Measurements from ENCODE around the gene IQSEC1. TPM values are rescaled to one million over a fixed set of nuclear protein-coding genes. Genes with fewer than 3 reads are reported as not detected.

Gene IQSEC1
- total and polyA plus RNA-seq, 9 of the 15 experiments (the other 6 are each of a cell fraction or from before 2014, with no cell fraction given), result 0.56 to 39.0 (median 6.8) TPM

DNA sequence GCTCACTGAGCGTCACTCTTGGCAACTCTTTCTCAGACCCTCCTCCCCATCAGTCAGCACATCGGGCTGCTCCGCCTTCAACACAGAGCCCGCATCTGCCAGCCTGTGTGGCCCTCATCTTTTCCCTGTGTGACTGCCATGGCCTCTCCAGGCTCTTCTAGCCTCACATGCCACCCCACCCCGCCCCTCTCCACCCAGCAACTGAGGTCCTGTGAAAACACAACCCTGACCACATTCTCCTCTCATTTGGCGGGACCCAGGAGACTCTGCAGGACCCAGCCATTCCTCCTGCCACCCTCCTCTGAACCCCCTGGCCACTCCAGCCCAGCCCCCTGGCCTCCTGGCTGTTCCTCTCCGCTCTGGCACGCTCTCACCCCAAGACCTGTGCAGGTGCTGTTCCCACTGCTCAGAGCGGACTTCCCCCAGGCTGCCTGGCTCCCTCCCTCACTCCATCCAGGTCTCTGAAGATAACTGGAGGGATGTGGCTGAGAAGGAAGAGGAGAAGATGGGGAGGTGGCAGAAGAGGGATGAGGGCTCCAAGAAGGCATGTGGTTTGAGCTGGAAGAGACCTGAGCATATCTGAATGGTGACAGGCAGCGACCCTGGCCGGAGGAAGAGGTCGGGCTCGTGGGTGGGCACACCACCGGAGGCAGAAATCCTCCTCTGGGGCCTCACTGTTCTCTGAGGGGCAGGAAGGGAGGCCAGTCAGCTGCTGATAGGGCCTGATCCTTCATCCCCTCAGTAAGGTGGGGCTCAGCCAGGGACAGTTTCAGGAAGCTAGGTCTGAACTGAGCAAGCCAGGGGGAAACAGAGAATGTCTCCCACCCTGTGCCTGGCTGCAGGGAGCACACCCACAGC lies 120.7 kb downstream of the IQSEC1 start (continued):
- peak in 1 of 2 experiments; percentile 73; a peak in 1 of 4 replicates for TF ChIP-seq FOXA3 (CRISPR knock-in tag; conservative IDR thresholded peaks at IDR 0.05 in 1 of 2, IDR thresholded peaks at IDR 0.05 in 1 of 2)

DNA sequence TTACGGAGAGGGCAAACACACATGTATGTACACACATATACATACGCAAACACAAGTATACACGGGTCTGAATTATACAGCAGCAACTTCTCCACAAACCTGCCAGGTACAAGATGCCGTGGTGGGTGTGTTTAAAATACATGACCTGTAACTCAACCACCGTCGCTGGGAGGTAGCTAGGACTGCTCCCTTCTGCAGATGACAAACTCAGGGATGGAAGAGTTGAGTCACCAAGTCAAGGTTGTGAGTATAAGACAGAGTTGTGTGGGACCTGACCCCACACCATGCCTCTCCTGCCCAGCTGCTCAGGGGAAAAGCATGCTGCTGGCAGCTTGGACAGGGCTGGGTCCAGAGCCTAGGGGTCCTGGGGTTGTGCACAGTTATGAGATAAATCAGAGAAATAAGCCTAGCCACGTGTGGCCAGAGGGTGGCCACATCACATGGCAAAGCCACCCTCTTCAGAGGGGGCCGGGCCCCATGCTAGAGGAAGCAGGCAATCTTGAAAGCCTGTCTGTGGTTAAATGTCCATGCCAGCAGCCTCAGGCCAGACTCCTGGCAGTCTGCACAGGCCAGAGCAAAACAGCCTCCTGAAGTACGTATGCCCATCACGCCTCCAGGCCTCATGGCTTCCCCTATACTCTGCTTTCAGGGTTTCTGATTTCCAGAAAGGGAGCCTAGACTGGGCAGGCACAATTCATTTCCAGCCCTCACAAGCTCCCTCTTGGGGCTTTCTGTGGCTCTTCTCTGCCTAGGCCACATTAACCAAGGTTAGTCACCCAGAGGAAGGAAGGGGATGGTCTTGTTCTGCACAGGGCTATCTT lies 124.1 kb downstream of the IQSEC1 start:
- in situ Hi-C loops (cut with MboI), result no loop called here
- ATAC-seq, result no peak
- intact Hi-C loops (cut with micrococcal nuclease), result no loop called here
- CTCF ChIA-PET (ENCODE audit: low intra/inter-chr PET ratio), result no interaction called here
- 75% methylated on average over 10 of the region's 10 CpGs for WGBS (ENCODE audit: insufficient coverage, low coverage, missing lambda C conversion rate)
- peaks cover 60 to 84% of the 10 kb centered on the region in 2 experiments for H3K4me1 ChIP-seq (replicated peaks in 1 of 2; ENCODE audit: control insufficient read depth in 2 of 2, insufficient read depth in 2 of 2, low read length in 2 of 2)
- H3K27me3 ChIP-seq (ENCODE audit: control insufficient read depth in 2 of 2, insufficient read depth in 2 of 2, low read length in 2 of 2), result no peaks in the 10 kb centered on the region
- H4K20me1 ChIP-seq (replicated peaks; ENCODE audit: control insufficient read depth, insufficient read depth, low read length), result no peaks in the 10 kb centered on the region
- H3K9ac ChIP-seq (ENCODE audit: insufficient read depth in 1 of 2, low read depth in 2 of 2, low read length in 2 of 2), result peak overlapping the region in 1 of 2 experiments; percentile 23; a peak in 2 of 4 replicates
- no peaks in the 10 kb centered on the region; the same call in 2 of the 3 replicates for H3K36me3 ChIP-seq (ENCODE audit: control insufficient read depth, insufficient read depth, low read length)
- BruUV-seq (replicated peaks), result no TSS peak
- H3K4me2 ChIP-seq (ENCODE audit: insufficient read depth, low read length), result no peak overlapping the region
- H2AFZ ChIP-seq (ENCODE audit: low read depth, low read length), result no peak overlapping the region
- peaks cover 87% of the 10 kb centered on the region for H3K79me2 ChIP-seq (ENCODE audit: control insufficient read depth, insufficient read depth, low read length)
- H3K9me3 ChIP-seq (replicated peaks; ENCODE audit: control insufficient read depth, insufficient read depth, low read depth, low read length), result no peaks in the 10 kb centered on the region
- H3K27ac ChIP-seq (ENCODE audit: extremely low read depth, low read depth, low read length), result no peak overlapping the region; the same call in 2 of the 3 replicates
- DNase-seq (ENCODE audit: extremely low read depth in 1 of 4, low spot score in 3 of 4), result peak in 1 of 4 experiments; percentile 48
- FAIRE-seq, result no peak
- POLR2A ChIA-PET, result interaction anchor here (0.6 to 1.3 kb wide), 4 partner anchors 7 to 50 kb away, joined by 3 to 4 read pairs (median 4); no protein-coding TSS in a partner anchor
- H3K9me1 ChIP-seq (ENCODE audit: control insufficient read depth, insufficient read depth, low read length), result no peaks in the 10 kb centered on the region
- no peak overlapping the region for H3K4me3 ChIP-seq
- TF ChIP-seq MAZ (CRISPR knock-in tag; conservative IDR thresholded peaks at IDR 0.05 in 1 of 2, IDR thresholded peaks at IDR 0.05 in 1 of 2) (0 out of 4 replicates have a peak, but pooled peaks of 1 of the 2 experiments have one; percentile 37), JUND (IDR thresholded peaks at IDR 0.05; ENCODE audit: borderline replicate concordance, low read depth, low read length) (no peak), JUND (tag; IDR thresholded peaks at IDR 0.05; ENCODE audit: borderline replicate concordance, low read depth, low read length) (0 out of 3 replicates have a peak, but pooled peaks have one; percentile 16), FOSL1 (tag; conservative IDR thresholded peaks at IDR 0.05) (peak; percentile 69), WHSC1 (IDR thresholded peaks at IDR 0.05; ENCODE audit: low read length) (no peak), NCOA1 (IDR thresholded peaks at IDR 0.05; ENCODE audit: low read depth) (no peak), ZKSCAN8 (CRISPR knock-in tag; IDR thresholded peaks at IDR 0.05) (no peak)
- TF ChIP-seq, protein P1, sequence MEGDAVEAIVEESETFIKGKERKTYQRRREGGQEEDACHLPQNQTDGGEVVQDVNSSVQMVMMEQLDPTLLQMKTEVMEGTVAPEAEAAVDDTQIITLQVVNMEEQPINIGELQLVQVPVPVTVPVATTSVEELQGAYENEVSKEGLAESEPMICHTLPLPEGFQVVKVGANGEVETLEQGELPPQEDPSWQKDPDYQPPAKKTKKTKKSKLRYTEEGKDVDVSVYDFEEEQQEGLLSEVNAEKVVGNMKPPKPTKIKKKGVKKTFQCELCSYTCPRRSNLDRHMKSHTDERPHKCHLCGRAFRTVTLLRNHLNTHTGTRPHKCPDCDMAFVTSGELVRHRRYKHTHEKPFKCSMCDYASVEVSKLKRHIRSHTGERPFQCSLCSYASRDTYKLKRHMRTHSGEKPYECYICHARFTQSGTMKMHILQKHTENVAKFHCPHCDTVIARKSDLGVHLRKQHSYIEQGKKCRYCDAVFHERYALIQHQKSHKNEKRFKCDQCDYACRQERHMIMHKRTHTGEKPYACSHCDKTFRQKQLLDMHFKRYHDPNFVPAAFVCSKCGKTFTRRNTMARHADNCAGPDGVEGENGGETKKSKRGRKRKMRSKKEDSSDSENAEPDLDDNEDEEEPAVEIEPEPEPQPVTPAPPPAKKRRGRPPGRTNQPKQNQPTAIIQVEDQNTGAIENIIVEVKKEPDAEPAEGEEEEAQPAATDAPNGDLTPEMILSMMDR (IDR thresholded peaks at IDR 0.05 in 2 of 3, conservative IDR thresholded peaks at IDR 0.05 in 1 of 3; ENCODE audit: insufficient read depth in 2 of 3, low read depth in 1 of 3, low read length in 3 of 3), result peak in 2 of 3 experiments; percentile 9 to 24; a peak in 1 of 6 replicates
- TF ChIP-seq, protein P2, sequence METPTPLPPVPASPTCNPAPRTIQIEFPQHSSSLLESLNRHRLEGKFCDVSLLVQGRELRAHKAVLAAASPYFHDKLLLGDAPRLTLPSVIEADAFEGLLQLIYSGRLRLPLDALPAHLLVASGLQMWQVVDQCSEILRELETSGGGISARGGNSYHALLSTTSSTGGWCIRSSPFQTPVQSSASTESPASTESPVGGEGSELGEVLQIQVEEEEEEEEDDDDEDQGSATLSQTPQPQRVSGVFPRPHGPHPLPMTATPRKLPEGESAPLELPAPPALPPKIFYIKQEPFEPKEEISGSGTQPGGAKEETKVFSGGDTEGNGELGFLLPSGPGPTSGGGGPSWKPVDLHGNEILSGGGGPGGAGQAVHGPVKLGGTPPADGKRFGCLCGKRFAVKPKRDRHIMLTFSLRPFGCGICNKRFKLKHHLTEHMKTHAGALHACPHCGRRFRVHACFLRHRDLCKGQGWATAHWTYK (CRISPR knock-in tag; IDR thresholded peaks at IDR 0.05), result 0 out of 2 replicates have a peak, but pooled peaks have one; percentile 55
- TF ChIP-seq, protein P3, sequence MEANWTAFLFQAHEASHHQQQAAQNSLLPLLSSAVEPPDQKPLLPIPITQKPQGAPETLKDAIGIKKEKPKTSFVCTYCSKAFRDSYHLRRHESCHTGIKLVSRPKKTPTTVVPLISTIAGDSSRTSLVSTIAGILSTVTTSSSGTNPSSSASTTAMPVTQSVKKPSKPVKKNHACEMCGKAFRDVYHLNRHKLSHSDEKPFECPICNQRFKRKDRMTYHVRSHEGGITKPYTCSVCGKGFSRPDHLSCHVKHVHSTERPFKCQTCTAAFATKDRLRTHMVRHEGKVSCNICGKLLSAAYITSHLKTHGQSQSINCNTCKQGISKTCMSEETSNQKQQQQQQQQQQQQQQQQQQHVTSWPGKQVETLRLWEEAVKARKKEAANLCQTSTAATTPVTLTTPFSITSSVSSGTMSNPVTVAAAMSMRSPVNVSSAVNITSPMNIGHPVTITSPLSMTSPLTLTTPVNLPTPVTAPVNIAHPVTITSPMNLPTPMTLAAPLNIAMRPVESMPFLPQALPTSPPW (CRISPR knock-in tag; IDR thresholded peaks at IDR 0.05), result peak; percentile 30
